Measurements from ENCODE around the gene AMIGO3. TPM values are rescaled to one million over a fixed set of nuclear protein-coding genes. Genes with fewer than 3 reads are reported as not detected.

AMIGO3 gene
- total and polyA plus RNA-seq, 2 of the 8 experiments (the other 6 are each of a cell fraction or from before 2014, with no cell fraction given), result 1.6 to 8.8 TPM

DNA sequence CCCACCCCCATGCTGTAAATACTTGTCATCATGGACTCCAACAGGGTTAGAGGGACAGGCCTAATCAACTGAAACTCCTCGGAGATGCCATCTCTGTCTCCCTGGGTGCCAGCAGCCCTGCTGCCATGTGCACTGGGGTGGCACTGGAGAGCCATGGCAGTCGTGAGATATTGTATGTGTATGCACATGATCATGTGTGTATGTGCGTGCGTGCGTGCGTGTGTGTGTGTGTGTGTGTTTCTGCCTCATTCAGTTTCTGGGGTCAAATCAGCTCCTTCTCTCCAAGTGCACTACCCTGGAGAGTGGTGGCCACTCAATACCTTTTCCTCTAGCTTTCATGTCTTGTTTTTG lies 48.6 kb downstream of the AMIGO3 start (continued):
- TF ChIP-seq BCL11A (IDR thresholded peaks at IDR 0.05; ENCODE audit: low read depth in 2 of 2, low read length in 2 of 2) (no peak), SUZ12 (IDR thresholded peaks at IDR 0.05; ENCODE audit: low read length) (no peak), CHD2 (IDR thresholded peaks at IDR 0.05; ENCODE audit: low read length) (no peak), TAF1 (IDR thresholded peaks at IDR 0.05; ENCODE audit: low read depth, low read length) (no peak), POLR2AphosphoS5 (IDR thresholded peaks at IDR 0.05; ENCODE audit: low read depth, low read length) (no peak)
- TF ChIP-seq, protein P1, sequence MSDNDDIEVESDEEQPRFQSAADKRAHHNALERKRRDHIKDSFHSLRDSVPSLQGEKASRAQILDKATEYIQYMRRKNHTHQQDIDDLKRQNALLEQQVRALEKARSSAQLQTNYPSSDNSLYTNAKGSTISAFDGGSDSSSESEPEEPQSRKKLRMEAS (IDR thresholded peaks at IDR 0.05), result no peak
